GM12872 (cell line): ENCODE data around the gene MACROH2A2.

Source experiments
- TF ChIP-seq, protein P1 (sequence below): IDR thresholded peaks from 3 replicates; pipeline ENCODE4 v1.5.1; 2011; ENCODE audit warnings: low read depth, mild to moderate bottlenecking, low read length, moderate library complexity; ENCODE audit not compliant: insufficient read depth

Gene MACROH2A2

DNA sequence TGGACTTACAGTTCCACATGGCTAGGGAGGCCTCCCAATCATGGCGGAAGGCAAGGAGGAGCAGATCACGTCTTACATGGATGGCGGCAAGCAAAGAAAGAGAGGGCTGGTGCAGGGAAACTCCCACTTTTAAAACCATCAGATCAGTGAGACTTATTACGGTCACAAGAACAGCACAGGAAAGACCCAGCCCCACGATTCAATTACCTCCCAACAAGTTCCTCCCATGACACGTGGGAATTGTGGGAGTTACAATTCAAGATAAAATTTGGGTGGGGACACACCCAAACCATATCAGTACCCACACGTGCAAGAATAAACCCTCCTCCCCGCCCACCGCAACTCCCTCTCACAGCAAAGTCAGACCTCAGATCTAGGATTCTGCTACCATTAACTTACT, 84.5 kb downstream of the MACROH2A2 start:
- TF ChIP-seq, protein P1, sequence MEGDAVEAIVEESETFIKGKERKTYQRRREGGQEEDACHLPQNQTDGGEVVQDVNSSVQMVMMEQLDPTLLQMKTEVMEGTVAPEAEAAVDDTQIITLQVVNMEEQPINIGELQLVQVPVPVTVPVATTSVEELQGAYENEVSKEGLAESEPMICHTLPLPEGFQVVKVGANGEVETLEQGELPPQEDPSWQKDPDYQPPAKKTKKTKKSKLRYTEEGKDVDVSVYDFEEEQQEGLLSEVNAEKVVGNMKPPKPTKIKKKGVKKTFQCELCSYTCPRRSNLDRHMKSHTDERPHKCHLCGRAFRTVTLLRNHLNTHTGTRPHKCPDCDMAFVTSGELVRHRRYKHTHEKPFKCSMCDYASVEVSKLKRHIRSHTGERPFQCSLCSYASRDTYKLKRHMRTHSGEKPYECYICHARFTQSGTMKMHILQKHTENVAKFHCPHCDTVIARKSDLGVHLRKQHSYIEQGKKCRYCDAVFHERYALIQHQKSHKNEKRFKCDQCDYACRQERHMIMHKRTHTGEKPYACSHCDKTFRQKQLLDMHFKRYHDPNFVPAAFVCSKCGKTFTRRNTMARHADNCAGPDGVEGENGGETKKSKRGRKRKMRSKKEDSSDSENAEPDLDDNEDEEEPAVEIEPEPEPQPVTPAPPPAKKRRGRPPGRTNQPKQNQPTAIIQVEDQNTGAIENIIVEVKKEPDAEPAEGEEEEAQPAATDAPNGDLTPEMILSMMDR: no peak

- TF ChIP-seq, protein P1: no peak
Observed at GRCh38 chr10:70137927-70138883, 85.6 kb downstream of the MACROH2A2 start.

DNA sequence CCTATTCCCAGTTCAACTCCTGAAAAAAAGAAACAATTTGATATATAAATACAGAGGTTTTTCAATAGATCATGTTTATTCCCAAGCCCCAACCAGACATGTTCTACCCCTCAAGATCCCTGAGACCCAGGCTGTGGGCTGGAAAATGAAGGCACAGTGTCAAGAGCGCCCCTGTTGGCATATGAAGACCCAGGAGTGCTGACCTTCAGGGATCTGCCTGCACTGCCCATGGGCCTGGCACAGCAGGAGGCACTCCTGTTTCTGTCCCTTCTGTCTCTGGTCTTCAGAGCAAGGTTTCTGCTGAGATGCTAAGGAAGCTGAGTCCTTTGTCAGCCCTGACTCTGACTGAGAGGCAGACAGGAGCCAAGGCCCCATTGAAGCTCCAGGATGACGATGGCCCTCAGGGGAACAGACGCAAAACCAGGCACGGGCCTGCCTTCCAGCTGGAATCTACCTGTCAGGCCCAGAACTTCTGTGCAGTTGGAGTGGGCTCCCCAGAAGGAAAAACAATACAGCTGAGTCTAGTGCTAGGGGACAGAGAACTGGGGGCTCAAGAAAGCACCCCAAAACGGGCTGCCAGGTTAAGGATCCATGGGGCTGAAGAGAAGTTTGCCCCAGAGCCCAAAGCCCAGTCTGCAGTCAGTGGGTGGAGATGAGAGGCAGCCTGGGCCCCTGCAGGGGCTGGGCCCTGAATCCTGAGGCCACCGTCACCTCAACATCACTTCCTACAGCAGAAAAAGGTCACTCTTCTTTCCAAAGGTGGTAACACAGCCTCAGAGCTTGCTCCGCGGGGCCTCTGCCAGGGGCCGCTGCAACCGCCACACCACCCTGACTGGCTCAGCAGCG, 86.7 kb downstream of the MACROH2A2 start:
- TF ChIP-seq, protein P1: no peak

DNA sequence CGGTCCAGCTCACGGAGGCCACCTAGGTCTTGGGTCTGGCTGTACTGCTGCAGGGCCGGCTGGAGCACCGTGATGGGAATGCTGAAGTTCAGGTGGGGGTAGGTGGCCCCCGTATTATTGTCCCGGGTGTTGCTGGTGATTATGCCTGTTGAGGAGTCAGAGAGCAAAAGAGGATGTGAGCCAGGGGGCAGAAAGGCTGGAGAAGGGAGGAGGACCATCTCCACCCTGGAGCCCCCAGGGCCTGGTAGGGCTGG, 87.3 kb downstream of the MACROH2A2 start:
- TF ChIP-seq, protein P1: no peak

GRCh38 chr10:70140297-70140696, 87.7 kb downstream of the MACROH2A2 start:
- TF ChIP-seq, protein P1: no peak

DNA sequence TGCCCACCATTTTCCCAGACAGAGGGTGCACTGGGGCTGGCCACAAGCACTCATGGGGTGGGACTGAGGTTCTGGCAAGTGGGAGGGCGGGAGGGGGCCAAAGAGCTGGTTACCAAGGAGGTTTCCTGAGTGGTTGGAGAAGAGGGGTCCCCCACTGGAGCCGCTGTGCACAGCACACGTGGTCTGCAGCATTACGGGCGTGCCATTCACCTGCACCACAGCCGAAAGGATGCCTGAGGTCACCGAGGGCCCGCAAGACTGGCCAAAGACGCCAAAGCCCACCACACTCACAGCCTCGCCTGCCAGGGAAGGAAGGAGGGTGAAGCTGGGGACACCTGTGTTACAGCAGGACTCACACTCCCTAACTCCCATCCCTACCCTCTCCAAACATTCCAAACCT, 89.9 kb downstream of the MACROH2A2 start:
- TF ChIP-seq, protein P1: no peak

GRCh38 chr10:70144372-70145110, 91.9 kb downstream of the MACROH2A2 start:
- TF ChIP-seq, protein P1: no peak
